GM18861 (cell line): Measurements from ENCODE around the gene SLC35F3.

ENCODE experiments used
- ATAC-seq: cut with Tn5 transposase; IDR thresholded peaks from one replicate; pipeline ENCODE4 v1.9.1; 2021; ENCODE audit not compliant: unreplicated experiment

SLC35F3 gene

DNA sequence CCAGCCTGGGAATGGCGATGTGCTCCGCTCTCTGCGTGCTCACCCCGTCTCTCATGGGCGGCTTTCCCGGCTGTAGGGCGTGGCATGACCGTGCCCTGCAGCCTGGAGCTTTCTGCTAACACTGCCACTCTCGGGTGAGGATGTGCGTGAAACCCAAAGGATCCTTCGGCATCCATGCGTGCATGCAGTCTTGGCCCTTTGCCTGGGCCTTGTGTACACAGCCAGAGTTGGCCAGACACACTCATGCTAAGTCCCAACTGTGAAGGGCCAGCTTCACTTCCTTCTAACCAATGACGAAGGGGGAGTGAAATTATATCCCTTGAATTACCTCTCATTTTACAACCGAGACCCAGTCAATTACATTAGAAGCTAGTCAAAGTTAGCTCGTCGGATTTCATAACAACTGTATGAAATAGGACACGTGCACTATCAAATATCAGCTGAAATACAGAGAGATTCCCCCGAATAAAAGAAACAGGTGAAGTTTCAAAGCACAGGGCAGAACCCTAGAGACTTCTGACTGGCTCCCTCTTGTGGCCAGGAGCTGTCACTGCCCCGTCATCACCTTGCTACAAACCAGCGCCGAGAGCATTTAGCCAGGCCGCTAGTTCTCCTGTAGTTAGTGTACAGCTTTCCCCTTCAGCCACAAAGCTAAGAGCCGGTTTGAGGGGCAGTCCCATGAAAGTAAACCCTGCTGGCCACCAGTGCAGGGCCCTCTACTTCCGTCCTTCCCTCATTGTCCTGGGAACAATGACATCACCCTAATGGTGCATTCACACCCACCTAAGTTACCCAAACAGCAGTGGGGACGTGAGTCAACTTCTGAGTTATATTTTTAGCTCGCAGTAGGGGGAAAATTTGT, 405.4 kb downstream of the SLC35F3 start:
- peak; percentile 64 for ATAC-seq

DNA sequence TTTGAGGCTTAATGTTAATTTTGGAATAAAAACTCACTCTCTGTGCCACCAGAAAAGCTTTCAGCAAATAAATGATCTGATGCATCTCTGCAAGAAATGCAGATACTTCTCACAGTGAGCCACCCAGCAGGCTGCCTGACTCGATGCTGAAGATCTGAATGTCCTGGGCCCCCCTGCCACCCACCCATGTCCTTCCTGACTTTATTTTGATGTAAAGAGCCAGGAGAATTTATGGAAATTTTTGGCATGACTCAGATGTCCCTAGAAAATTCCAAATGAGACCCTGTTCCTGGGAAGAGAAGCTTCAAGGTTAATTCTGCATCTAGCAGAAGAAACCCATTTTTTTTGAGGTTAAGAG, 406.0 kb downstream of the SLC35F3 start:
- ATAC-seq: no peak

DNA sequence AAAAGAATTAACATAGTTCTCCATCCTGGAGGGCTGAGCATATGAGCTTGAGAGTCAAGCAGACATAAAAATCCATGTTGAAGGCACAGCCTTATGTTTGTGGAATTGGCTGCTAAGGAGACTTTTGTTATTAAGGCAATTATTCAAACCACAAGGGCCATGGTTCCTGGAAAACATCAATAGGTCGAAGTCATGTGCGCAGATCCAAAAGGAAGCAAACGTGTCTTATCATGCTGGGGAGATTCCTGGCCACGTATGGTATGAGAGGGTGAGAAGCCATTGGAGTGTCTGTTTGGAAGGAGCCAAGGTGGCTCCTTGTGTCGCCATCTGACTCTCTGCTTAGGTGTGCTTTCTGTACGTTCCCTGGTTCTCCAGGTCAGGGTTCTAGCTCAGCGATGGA, 406.9 kb downstream of the SLC35F3 start:
- ATAC-seq: no peak

DNA sequence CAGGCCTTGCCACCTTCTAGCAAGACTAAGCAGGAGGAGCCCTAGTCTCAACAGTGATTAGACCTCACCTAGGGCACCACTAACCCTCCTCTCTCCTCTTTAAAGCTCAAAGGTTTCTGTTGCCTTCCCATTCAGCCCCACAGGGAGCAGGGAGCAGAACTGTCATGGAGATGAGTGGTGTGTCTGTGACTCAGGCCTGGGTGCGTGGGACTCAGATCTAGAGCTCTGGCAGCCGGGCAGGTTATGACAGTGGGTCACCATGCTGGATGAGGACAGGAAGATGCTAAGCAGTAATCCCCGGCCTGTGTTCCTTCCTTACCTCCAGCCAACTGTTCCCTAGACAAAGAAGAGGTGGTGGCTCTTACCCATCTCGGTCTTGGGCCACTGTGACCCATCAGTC, 408.7 kb downstream of the SLC35F3 start:
- ATAC-seq: no peak

DNA sequence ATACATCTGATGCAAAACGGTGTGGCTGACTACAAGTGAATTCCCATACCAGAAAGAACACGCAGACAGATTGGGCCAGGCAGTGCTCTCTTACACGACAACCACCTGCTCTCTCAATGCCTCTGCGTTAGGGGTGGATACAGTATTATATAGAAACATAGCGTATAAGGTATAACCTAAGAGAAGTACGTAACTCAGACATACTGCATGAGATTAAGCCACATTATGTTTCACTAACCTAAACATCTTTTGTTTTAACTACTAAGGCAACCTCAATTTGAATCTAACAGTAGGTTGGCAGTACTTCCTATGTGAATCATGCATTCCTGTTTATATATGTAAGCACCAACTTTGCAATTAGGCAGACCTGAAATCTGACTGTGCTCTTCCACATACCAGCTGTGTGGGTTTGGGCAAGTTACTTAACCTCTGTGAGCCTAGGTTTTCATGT, 410.6 kb downstream of the SLC35F3 start:
- peak; percentile 42 for ATAC-seq

DNA sequence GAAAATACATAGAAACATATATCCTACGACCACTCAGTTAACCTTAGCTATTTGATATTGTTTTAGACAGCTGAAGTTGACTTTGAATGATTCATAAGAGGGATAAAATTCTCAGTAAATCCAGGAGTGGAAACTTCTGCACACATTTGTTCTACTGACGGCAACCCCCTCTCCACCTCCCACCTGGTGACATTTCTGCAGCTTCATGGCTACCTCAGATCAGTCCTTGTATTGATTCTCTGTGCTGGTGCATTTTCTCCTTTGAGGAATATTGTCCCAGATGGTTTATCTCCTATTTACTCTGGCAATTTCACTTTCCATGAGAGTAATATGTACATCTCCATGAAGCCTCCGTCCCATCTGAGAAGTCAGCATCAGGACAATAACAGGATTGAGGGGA, 411.1 kb downstream of the SLC35F3 start:
- ATAC-seq: no peak

DNA sequence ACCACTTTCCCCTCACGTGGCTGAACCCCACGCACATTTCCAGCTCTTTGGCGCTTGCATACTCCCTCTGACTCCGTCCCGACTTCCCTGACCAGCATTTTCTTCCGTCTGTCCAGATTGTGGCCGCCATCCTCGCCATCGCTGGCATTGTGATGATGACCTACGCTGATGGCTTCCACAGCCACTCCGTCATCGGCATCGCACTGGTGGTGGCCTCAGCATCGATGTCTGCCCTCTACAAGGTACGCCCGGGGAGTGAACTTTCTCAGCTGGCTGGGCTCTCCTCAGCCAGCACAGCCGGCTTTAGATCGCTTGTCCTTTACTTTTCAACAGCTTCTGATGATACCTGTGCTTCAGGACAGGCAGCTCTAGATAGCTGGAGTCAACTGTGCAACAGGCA, 412.0 kb downstream of the SLC35F3 start:
- ATAC-seq: no peak

DNA sequence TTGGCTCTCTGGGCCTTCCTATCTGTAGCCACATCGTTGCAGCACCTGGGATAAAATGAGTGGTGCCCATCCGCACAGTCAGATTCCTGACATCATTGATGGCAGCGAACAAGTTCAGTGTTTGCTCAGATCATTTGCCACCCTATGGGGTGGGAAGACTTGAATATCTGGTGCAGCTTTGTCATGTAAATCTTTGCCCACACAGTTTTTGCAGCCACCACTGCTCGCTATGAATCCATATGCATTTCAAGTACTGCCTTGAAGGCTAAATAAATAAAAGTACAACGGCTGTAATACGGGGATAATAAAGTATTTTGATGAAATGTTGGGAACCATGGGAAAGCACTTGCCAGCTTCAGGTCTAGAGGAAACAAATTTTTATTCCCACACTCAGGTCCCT, 412.5 kb downstream of the SLC35F3 start:
- no peak for ATAC-seq

DNA sequence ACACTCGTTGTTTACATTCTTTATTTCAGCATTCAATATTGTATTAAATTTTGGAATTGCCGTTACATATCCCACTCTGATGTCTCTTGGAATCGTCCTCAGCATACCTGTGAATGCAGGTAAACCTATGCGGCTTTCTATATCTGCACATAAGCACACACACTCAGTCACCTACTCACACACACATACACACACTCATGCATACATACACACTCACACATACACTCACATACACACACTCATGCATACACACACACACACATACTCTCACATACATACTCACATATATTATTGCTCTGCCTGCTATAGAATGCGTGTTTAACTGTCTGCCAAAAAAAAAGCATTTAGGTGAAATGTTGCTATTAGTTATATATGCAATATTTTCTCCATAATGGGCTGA, 415.6 kb downstream of the SLC35F3 start:
- ATAC-seq: no peak

DNA sequence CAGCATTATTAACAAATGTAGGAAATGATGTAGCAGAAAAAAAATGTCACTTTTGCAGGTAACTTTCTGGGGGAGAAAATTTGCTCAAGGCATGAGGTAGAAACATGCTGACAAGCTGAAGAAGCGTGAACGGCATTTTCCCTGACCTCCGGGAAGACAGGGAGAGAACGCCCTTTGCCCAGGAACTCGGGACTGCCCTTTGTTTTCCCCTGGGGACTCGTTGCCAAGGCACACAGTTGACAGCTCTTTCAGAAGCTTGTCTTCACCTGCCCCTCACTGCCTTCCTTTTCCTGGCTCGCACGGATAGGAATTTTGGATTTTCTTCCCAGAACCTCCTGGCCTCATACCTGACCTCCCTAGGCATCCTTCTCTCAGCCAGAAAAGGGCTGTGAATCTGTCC, 416.1 kb downstream of the SLC35F3 start:
- ATAC-seq: no peak

DNA sequence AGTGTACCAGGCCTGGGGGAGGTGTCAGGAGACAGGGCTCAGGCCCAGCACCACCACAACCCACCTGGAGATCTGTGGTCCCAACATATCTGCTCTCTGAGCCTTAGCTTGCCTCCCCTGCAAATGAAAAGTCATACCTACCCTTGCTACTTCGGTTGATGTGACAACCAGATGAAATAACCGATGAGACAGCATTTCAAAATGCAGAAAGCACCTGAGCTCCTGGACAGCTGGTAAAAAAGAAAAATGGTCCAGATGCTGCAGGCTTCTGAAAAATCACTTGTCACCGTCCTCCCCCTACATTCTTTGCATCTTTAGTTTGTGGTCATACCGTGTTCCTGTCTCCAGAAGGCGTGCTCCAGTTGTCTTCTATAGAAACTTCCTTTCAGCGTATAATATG, 416.8 kb downstream of the SLC35F3 start:
- no peak for ATAC-seq

DNA sequence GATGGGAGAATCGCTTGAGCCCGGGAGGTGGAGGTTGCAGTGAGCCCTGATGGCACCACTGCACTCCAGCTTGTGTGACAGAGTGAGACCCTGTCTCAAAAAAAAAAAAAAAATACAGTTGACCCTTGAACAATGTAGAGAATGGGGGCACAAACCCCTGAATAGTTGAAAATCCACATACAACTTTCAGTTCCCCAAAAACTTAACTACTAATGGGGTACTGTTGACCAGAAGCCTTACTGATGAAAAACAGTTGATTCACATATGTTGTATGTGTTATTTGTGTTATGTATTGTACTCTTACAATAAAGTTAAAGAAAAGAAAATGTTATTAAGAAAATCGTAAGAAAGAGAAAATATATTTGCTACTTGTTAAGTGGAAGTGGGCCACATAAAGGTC, 417.6 kb downstream of the SLC35F3 start:
- ATAC-seq: no peak

DNA sequence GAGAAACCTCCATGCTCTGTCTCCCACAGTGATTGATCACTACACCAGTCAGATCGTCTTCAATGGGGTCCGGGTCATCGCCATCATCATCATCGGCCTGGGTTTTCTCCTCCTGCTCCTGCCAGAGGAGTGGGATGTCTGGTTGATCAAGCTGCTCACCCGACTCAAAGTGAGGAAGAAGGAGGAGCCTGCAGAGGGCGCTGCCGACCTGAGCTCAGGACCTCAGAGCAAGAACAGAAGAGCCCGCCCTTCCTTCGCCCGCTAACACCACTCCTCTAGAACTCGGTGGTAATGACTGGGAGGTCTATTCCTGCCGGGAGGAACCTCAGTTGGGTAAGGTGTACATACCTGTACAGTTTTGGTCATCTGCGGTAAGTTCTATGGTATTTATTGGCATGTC, 418.5 kb downstream of the SLC35F3 start:
- ATAC-seq: no peak

DNA sequence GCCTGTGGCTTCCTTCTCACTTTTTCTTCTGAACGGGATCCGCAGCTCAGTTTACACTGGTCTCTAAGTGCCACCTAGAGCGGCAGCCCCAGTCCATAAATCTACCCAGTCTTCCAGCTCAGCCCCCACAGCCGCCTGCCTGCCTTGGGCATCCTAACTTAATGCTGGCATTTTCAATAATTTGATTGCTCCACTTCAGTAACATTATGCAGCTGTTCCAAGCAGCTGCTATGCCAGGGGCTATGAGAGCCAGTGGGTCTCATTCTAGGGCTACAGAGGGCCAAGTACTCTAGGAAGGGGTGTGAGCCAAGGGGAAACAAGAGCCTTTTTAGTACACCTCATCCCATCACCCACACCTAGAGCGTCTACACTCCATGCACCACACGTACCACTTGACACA, 420.3 kb downstream of the SLC35F3 start:
- no peak for ATAC-seq

DNA sequence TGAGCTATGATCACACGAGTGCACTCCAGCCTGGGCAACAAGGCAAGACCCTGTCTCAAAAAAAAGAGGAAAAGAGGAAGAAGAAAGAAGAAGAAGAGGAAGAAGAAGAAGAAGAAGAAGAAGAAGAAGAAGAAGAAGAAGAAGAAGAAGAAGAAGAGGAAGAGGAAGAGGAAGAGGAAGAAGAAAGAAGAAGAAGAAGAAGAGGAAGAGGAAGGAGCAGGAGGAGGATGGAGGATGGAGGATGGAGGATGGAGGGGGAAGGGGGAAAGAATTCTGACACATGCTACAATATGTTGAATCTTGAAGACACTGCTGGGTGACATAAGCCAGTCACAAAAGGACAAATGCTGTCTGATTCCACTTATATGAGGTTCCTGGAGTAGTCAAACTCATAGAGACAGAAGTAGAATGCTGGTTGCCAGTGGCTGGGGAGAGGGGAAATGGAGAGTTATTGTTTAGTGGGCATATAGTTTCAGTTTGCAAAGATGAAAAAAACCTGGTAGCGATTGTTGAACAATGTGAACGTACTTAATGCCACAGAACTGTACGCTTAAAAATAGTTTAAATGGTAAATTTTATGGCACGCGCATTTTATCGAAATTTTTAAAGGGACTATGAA, 421.5 kb downstream of the SLC35F3 start:
- peak; percentile 3 for ATAC-seq

DNA sequence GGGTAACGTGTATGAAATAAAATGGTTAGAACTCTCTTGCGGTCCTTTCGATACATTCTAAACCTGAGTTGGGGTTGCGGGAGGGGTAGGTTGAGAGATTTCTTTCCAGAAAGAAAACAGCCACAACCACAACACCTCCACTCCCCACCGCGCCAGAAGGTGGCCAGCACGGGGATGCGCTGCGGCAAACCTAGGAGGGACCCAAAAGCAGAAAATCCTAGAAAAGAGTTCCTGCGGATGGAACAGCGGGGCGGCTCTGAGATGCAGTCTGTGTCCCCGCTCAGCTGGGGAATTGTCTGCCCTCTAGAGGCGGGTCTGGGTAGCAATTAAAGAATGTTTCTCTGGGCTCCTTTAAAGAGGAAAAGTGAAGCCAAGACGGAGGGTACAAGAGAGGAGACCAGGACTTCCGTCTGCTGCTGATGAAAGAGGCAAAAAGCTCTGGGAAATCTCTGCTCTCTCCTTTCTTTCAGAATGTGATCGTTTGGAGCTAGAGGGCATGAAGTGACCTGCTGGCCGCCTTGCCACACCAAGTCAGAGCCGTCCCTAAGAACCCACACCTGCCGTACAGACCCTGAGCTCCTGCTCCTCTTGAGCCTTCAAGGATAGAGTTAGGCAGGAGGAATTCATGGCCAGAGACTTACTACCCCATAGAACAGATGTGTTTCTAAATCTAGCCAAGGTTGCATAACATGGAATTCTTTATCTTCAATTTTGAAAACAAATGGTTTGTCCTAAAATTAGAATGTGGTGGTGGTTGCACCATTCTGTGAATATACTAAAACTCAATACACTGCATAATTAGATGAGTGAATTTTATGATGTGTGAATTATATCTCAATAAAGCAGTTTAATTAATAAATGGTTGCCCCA, 422.3 kb downstream of the SLC35F3 start:
- ATAC-seq: peak; percentile 49

DNA sequence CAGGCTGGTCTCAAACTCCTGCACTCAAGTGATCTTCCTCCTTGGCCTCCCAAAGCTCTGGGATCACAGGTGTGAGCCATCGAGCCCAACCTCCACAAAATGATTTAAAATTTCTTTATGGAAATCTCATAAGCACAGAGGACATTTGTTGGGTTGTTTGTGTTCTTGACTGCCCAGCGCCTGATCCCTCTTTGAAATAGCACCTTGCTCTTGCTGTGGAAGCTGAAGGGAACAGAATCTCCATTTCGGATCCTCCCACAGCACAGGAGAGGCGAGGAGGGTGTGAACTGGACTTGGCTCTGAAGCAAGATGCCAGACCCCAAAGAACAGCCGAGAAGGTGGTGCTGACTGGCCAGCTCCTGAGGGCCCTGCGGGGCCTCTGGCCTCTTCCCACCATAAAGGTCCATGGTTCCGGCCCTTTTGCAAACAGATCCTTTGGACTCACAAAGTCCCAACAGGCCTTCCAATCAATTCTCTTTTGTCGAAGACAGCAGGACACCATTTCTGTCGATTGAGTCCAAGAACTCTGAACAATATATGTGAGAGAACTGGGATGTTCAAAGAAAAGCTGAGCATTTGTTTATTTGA, 423.2 kb downstream of the SLC35F3 start:
- no peak for ATAC-seq

DNA sequence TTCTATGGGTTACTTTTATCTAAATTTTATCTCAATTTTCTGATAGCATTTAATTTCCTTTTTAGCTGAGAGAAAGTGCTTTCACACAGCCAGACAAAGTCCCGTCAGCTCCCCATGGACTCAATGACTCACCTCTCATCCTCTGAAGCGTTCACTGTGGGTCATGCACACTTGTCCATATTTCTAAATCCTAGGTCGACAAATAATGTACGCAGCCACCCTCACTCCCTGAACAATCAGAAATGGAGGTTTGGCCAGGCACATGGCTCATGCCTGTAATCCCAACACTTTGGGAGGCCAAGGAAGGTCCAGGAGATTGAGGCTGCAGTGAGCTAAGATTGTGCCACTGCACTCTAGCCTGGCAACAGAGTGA, 426.4 kb downstream of the SLC35F3 start:
- no peak for ATAC-seq

DNA sequence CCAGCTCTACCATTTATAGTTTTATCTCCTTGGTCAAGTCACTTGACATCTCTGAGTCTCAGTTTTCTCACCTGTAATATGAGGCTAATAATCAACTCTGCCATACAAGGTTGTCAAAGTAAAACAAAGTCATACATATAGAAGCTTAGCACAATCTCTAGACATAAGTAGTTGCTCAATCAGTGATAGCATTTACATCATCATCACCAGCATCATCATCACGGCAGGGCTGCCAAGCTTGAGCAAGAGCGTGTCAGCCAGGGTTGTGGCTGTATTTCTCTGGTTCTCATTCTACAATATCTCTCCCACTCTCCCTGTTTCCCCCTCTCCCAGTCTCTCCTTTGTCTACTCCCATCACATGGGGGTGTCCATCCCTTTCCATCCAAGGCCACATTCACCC, 427.0 kb downstream of the SLC35F3 start:
- no peak for ATAC-seq

DNA sequence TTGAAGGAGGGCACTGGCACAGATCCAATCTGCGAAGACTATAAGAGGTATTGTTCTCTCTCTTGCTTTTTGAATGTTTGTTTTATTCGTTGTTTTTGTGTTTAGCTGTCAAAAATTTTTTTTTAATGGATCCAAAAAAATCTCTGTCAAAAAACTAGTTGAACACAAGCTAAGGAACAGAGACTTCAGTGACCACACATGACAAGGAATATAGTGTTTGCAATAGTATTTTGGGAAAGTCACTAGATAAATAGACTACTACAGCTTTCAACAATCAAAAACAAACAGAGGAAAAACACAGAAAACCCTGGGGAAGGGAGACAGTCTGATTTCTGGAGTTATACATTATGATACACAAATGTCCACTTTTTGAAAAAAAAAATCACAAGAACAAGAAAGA, 431.9 kb downstream of the SLC35F3 start:
- no peak for ATAC-seq

DNA sequence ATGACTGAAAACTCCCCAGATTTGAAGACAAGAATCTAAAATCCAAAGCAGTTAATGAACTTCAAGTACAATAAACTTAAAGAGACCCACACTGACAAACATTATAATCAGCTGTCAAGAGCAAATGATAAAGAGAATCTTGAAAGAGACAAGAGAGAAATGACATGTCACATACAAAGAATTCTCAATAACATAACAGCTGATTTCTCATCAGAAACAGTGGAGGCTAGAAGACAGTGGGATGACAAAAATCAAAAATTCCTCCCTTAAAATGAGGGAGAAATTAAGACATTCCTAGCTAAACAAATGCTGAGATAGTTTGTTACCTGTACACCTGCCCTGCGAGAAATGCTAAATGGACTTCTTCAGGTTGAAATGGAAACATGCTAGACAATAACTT, 432.8 kb downstream of the SLC35F3 start:
- ATAC-seq: no peak
